Measurements from ENCODE around the gene MALRD1.

DNA sequence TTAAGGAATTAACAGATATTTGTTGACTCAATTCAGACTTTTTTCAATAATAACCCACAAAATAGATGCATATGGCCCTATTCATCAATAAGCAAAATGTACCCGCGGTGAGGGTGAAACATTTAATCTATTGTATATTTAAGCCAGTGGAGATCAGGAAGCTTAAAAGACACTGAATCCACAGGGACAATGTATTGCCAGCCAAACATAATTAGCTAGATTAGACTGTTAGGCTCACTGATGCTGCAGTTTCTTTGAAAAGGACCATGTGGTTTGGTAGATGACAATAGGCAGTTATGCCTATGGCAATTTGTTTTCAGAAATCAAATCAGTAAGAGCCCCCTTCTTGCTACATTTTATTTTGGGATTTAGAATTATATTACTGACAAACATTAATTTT is 680.4 kb downstream of the MALRD1 start:
- TF ChIP-seq ATF3 (IDR thresholded peaks at IDR 0.05; ENCODE audit: insufficient read depth, low read depth, low read length) (no peak), RFX5 (IDR thresholded peaks at IDR 0.05; ENCODE audit: borderline replicate concordance, low read depth, low read length) (no peak), YY1 (IDR thresholded peaks at IDR 0.05; ENCODE audit: low read depth, low read length) (no peak), TAF1 (IDR thresholded peaks at IDR 0.05; ENCODE audit: low read depth, low read length) (no peak), TCF12 (IDR thresholded peaks at IDR 0.05; ENCODE audit: low read depth, low read length) (no peak), SP1 (IDR thresholded peaks at IDR 0.05; ENCODE audit: low read depth, low read length) (no peak), CTCF (IDR thresholded peaks at IDR 0.05; ENCODE audit: control extremely low read depth in 1 of 3, insufficient read depth in 1 of 3, low read depth in 1 of 3, low read length in 3 of 3) (no peak), POLR2A (IDR thresholded peaks at IDR 0.05; ENCODE audit: control extremely low read depth in 1 of 2, low read depth in 2 of 2, low read length in 2 of 2) (no peak), TBP (IDR thresholded peaks at IDR 0.05; ENCODE audit: low read depth, low read length) (no peak), SIX5 (IDR thresholded peaks at IDR 0.05; ENCODE audit: low read depth, low read length) (no peak), POLR2AphosphoS5 (IDR thresholded peaks at IDR 0.05; ENCODE audit: low read depth, low read length) (no peak), EP300 (IDR thresholded peaks at IDR 0.05; ENCODE audit: borderline replicate concordance in 1 of 2, low read depth in 2 of 2, low read length in 2 of 2) (no peak)
- TF ChIP-seq, protein P1, sequence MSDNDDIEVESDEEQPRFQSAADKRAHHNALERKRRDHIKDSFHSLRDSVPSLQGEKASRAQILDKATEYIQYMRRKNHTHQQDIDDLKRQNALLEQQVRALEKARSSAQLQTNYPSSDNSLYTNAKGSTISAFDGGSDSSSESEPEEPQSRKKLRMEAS (IDR thresholded peaks at IDR 0.05): no peak
